Panc1 (cell line): ENCODE measurements around the gene ATP6V0A4. TPM values are rescaled to one million over a fixed set of nuclear protein-coding genes. Genes with fewer than 3 reads are reported as not detected.

Source experiments
- ATAC-seq: fragments of 200-7000 bp; cut with Tn5 transposase; 2 replicates; pipeline ENCODE4 v1.9.1; 2020; ENCODE audit warnings: mild to moderate bottlenecking, moderate library complexity
- BruUV-seq: library from RNA; stranded (reverse); fragments of 400-500 nt; replicated peaks from 2 replicates; lab custom pipeline; 2021; lab: Mats Ljungman, UMichigan
- CTCF ChIA-PET: fragments of 300-600 bp; sonication (Branson Sonifier 250); formaldehyde crosslinking; loops from one replicate; lab custom pipeline; 2022; ENCODE audit warnings: antibody characterized with exemption; lab: Charles Lee
- POLR2A ChIA-PET: fragments of 300-600 bp; sonication (Branson Sonifier 250); formaldehyde crosslinking; loops from one replicate; lab custom pipeline; 2022; ENCODE audit warnings: antibody characterized with exemption; lab: Charles Lee
- DNase-seq: peaks from one replicate; pipeline ENCODE4 v3.0.0-alpha.2; 2010; ENCODE audit warnings: low read depth, low spot score
- H3K27ac ChIP-seq: 2 replicates; pipeline ENCODE4 v1.5.1; 2011; ENCODE audit warnings: mild to moderate bottlenecking, low read length, inconsistent platforms
- H3K27me3 ChIP-seq: fragments of 200-500 bp; sonication (Bioruptor generic); 2 replicates; pipeline ENCODE4 v1.6.0; 2014; ENCODE audit warnings: low read length, inconsistent platforms; ENCODE audit not compliant: control insufficient read depth, insufficient read depth
- H3K36me3 ChIP-seq: fragments of 200-500 bp; sonication (Bioruptor generic); 2 replicates; pipeline ENCODE4 v1.5.1; 2014; ENCODE audit warnings: inconsistent platforms, mild to moderate bottlenecking, low read length, moderate library complexity; ENCODE audit not compliant: control insufficient read depth, insufficient read depth
- H3K4me1 ChIP-seq: 2 replicates; pipeline ENCODE4 v1.5.1; 2011; ENCODE audit warnings: inconsistent platforms, mild to moderate bottlenecking, low read length, moderate library complexity; ENCODE audit not compliant: control insufficient read depth, insufficient read depth
- H3K4me3 ChIP-seq, 2 experiments: 2 replicates each; pipeline ENCODE4 v1.5.1; 2011 to 2012; ENCODE audit warnings: low read depth in 2 of 2, low read length in 2 of 2, mild to moderate bottlenecking in 2 of 2, inconsistent platforms in 1 of 2, moderate library complexity in 1 of 2
- H3K9me3 ChIP-seq: fragments of 200-500 bp; sonication (Bioruptor generic); 2 replicates; pipeline ENCODE4 v1.5.1; 2014; ENCODE audit warnings: low read depth, mild to moderate bottlenecking, inconsistent platforms, low read length, moderate library complexity; ENCODE audit not compliant: control insufficient read depth, insufficient read depth
- POLR2AphosphoS5 ChIP-seq: IDR thresholded peaks from 2 replicates; pipeline ENCODE4 v1.6.1; 2012; ENCODE audit warnings: mild to moderate bottlenecking, low read depth, low read length, moderate library complexity
- SIN3A ChIP-seq: IDR thresholded peaks from 2 replicates; pipeline ENCODE4 v1.6.1; 2012; ENCODE audit warnings: low read depth, mild to moderate bottlenecking, low read length, moderate library complexity, borderline replicate concordance; ENCODE audit not compliant: insufficient read depth
- TCF7L2 ChIP-seq: IDR thresholded peaks from 2 replicates; pipeline ENCODE4 v1.6.1; 2011; ENCODE audit warnings: mild to moderate bottlenecking, low read depth, low read length, inconsistent platforms
- in situ Hi-C: cut with HindIII; loops from 2 replicates; pipeline ENCODE4 v1.10.0; 2016; ENCODE audit warnings: low sequenced_read_pairs, low pct_unique_long_range_greater_than_20kb
- intact Hi-C: fragments of 100-400 bp; cut with micrococcal nuclease; formaldehyde crosslinking; loops from one replicate; pipeline ENCODE4 v1.10.0; 2022; ENCODE audit not compliant: unreplicated experiment
- total RNA-seq: library from RNA; stranded (reverse); gene quantifications from one replicate; pipeline ENCODE4 v1.2.1, GENCODE V29; 2021; ENCODE audit not compliant: unreplicated experiment
- TF ChIP-seq, protein P1 (sequence below): fragments of 450-650 bp; IDR thresholded peaks from 2 replicates; pipeline ENCODE4 v1.5.1; 2017; ENCODE audit warnings: mild to moderate bottlenecking
- TF ChIP-seq, protein P2 (sequence below), 2 experiments: IDR thresholded peaks; 2 replicates each; pipeline ENCODE4 v1.6.1; 2011 to 2012; ENCODE audit warnings: low read depth in 2 of 2, control low read depth in 1 of 2, low read length in 1 of 2, mild to moderate bottlenecking in 1 of 2, moderate library complexity in 1 of 2; ENCODE audit not compliant: insufficient read depth in 1 of 2

Gene ATP6V0A4
- total RNA-seq, 1 experiment from 2014 or later = 0.15 TPM

DNA sequence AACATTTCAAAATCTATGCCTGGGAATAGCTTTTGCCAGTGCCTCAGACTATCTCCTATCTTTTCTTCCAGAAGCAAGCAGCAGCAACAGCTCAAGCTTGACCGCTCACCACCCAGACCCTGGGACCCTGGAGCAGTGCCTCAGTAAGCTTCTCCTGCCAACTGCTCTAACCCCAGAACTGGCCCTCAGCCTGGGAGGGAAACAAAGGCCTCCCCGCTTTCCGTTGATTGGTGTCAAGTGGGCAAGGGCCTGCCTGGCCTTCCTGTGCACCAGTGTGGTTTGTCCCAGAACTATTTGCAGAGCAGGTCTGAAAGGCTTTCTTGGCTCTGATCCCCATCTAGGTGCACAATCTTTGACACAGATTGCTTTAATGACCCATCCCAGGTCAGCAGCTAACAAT lies 3.3 kb upstream of the ATP6V0A4 start:
- no peak for DNase-seq
- POLR2A ChIA-PET = interaction anchor here (0.6 kb wide), 1 partner anchor 399 kb away, joined by 14 read pairs; no protein-coding TSS in a partner anchor
- no peak for TF ChIP-seq SIN3A
- TF ChIP-seq TCF7L2 = no peak
- no peak for TF ChIP-seq POLR2AphosphoS5
- TF ChIP-seq, protein P1, sequence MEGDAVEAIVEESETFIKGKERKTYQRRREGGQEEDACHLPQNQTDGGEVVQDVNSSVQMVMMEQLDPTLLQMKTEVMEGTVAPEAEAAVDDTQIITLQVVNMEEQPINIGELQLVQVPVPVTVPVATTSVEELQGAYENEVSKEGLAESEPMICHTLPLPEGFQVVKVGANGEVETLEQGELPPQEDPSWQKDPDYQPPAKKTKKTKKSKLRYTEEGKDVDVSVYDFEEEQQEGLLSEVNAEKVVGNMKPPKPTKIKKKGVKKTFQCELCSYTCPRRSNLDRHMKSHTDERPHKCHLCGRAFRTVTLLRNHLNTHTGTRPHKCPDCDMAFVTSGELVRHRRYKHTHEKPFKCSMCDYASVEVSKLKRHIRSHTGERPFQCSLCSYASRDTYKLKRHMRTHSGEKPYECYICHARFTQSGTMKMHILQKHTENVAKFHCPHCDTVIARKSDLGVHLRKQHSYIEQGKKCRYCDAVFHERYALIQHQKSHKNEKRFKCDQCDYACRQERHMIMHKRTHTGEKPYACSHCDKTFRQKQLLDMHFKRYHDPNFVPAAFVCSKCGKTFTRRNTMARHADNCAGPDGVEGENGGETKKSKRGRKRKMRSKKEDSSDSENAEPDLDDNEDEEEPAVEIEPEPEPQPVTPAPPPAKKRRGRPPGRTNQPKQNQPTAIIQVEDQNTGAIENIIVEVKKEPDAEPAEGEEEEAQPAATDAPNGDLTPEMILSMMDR = no peak
- TF ChIP-seq, protein P2, sequence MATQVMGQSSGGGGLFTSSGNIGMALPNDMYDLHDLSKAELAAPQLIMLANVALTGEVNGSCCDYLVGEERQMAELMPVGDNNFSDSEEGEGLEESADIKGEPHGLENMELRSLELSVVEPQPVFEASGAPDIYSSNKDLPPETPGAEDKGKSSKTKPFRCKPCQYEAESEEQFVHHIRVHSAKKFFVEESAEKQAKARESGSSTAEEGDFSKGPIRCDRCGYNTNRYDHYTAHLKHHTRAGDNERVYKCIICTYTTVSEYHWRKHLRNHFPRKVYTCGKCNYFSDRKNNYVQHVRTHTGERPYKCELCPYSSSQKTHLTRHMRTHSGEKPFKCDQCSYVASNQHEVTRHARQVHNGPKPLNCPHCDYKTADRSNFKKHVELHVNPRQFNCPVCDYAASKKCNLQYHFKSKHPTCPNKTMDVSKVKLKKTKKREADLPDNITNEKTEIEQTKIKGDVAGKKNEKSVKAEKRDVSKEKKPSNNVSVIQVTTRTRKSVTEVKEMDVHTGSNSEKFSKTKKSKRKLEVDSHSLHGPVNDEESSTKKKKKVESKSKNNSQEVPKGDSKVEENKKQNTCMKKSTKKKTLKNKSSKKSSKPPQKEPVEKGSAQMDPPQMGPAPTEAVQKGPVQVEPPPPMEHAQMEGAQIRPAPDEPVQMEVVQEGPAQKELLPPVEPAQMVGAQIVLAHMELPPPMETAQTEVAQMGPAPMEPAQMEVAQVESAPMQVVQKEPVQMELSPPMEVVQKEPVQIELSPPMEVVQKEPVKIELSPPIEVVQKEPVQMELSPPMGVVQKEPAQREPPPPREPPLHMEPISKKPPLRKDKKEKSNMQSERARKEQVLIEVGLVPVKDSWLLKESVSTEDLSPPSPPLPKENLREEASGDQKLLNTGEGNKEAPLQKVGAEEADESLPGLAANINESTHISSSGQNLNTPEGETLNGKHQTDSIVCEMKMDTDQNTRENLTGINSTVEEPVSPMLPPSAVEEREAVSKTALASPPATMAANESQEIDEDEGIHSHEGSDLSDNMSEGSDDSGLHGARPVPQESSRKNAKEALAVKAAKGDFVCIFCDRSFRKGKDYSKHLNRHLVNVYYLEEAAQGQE (IDR thresholded peaks at IDR 0.05; ENCODE audit: insufficient read depth in 1 of 2, low read depth in 2 of 2, low read length in 1 of 2) = no peak
- no peaks in the 10 kb centered on the region for H3K4me1 ChIP-seq
- ATAC-seq = no peak
- intact Hi-C loops (no loop called here), in situ Hi-C loops (no loop called here)
- CTCF ChIA-PET = no interaction called here
- no peak overlapping the region for H3K27ac ChIP-seq
- H3K4me3 ChIP-seq = no peak overlapping the region
- no peaks in the 10 kb centered on the region for H3K27me3 ChIP-seq
- H3K9me3 ChIP-seq = no peaks in the 10 kb centered on the region
- no TSS peak for BruUV-seq
- H3K36me3 ChIP-seq = no peaks in the 10 kb centered on the region

DNA sequence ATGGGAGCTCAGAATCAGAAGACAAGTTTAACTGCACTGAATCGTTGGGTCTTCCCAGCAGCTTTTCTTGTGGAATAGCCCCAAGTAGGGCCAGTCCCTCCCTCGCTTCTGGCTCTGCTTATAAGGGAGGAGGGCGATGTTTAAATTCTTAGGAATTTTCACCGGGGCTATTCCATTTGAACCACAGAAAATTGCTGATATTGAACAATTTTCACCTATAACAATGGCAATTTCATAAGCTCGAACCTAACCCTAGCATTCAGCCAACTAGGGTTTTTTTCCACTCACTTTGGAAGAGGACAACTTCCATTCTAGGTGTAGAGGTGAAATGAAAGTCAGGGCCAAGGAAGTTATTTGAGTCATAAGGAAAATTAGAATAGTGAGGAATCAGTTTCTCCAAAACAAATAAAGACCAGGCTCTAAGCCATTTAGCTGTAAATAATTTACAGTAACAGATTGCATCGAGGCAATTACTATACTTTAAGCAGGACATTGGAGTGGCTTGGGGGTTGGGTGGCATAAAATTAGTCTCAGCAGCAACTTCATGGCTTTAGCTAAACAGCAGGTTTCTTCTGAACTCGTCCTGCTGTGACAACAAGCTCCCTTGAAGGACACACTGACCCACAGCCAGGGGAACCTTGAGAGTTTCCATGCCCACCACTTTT lies 1.5 kb upstream of the ATP6V0A4 start:
- ChIA-PET CTCF (no interaction called here), POLR2A (no interaction called here)
- DNase-seq (no peak), ATAC-seq (no peak)
- Histone ChIP-seq H3K36me3 (no peaks in the 10 kb centered on the region), H3K4me1 (no peaks in the 10 kb centered on the region), H3K27ac (no peak overlapping the region), H3K4me3 (no peak overlapping the region), H3K9me3 (no peaks in the 10 kb centered on the region), H3K27me3 (no peaks in the 10 kb centered on the region)
- no peak for TF ChIP-seq TCF7L2
- TF ChIP-seq, protein P1 = no peak
- TF ChIP-seq, protein P2 (IDR thresholded peaks at IDR 0.05; ENCODE audit: insufficient read depth in 1 of 2, low read depth in 2 of 2, low read length in 1 of 2) = no peak
- TF ChIP-seq SIN3A = no peak
- no peak for TF ChIP-seq POLR2AphosphoS5
- intact Hi-C loops (no loop called here), in situ Hi-C loops (no loop called here)
- no TSS peak for BruUV-seq
